Measurements from ENCODE around the gene LSM3.

LSM3 gene

GRCh38 chr3:14241716-14242115 lies 63.1 kb downstream of the LSM3 start:
- no peak for DNase-seq (ENCODE audit: low spot score)

- no peak for DNase-seq (ENCODE audit: low spot score)
Measured at GRCh38 chr3:14242490-14243311, 64.1 kb downstream of the LSM3 start.

- no peak for DNase-seq (ENCODE audit: low spot score)
Measured at GRCh38 chr3:14243782-14244181, 65.2 kb downstream of the LSM3 start.

- no peak for DNase-seq (ENCODE audit: low spot score)
Measured at GRCh38 chr3:14244521-14245247, 66.1 kb downstream of the LSM3 start.

GRCh38 chr3:14245248-14245639 lies 66.6 kb downstream of the LSM3 start:
- DNase-seq (ENCODE audit: low spot score): no peak

- DNase-seq (ENCODE audit: low spot score): no peak
Measured at GRCh38 chr3:14245822-14246221, 67.2 kb downstream of the LSM3 start.

- DNase-seq (ENCODE audit: low spot score): no peak
Measured at GRCh38 chr3:14246414-14246813, 67.8 kb downstream of the LSM3 start.

- DNase-seq (ENCODE audit: low spot score): no peak
Measured at GRCh38 chr3:14248477-14248848, 69.8 kb downstream of the LSM3 start.

GRCh38 chr3:14248849-14249523 lies 70.4 kb downstream of the LSM3 start:
- peak; percentile 54 for DNase-seq (ENCODE audit: low spot score)

Data from Ammon's horn (tissue), 1 donor.